Mammary epithelial cell (primary cell): ENCODE results near the gene PIK3R3.

ENCODE experiments used
- CTCF ChIP-seq, 2 donors: IDR thresholded peaks in 1 of 2; conservative IDR thresholded peaks in 1 of 2; 2 replicates each; pipeline ENCODE4 v1.5.1; 2011 to 2012; ENCODE audit warnings: inconsistent platforms in 2 of 2, low read length in 2 of 2, mild to moderate bottlenecking in 2 of 2, control low read depth in 1 of 2, low read depth in 1 of 2; ENCODE audit not compliant: insufficient read depth in 1 of 2; ENCODE audit errors: extremely low read depth in 1 of 2
- EZH2 ChIP-seq: IDR thresholded peaks from 2 replicates; pipeline ENCODE4 v1.6.1; 2012; ENCODE audit warnings: low read length, inconsistent platforms, borderline replicate concordance

- no peak for TF ChIP-seq CTCF (conservative IDR thresholded peaks at IDR 0.05 in 1 of 2, IDR thresholded peaks at IDR 0.05 in 1 of 2; ENCODE audit: extremely low read depth in 1 of 2, insufficient read depth in 1 of 2, low read depth in 1 of 2, low read length in 2 of 2)
- TF ChIP-seq EZH2, result no peak
Observed at GRCh38 chr1:46004492-46004891, 127.9 kb downstream of the PIK3R3 start.
